Liver (tissue), 9 donors: ENCODE data around the gene HDAC8. TPM values are rescaled to one million over a fixed set of nuclear protein-coding genes. Genes with fewer than 3 reads are reported as not detected.

Source experiments
- DNase-seq: peaks from one replicate; pipeline ENCODE4 v3.0.0-alpha.2; 2017; ENCODE audit warnings: low spot score
- H3K27ac ChIP-seq, 2 donors: one replicate each; pipeline ENCODE4 v1.7.0; 2013; ENCODE audit warnings: inconsistent platforms in 2 of 2, low read length in 2 of 2, control low read depth in 1 of 2, low read depth in 1 of 2, mild to moderate bottlenecking in 1 of 2
- H3K27me3 ChIP-seq, 4 donors: one replicate each; pipeline versions ENCODE4 v1.6.1 to v1.7.0; 2013; ENCODE audit warnings: low read length in 3 of 4, inconsistent platforms in 1 of 4, mild to moderate bottlenecking in 1 of 4, moderate library complexity in 1 of 4; ENCODE audit not compliant: control insufficient read depth in 4 of 4, insufficient read depth in 4 of 4
- H3K36me3 ChIP-seq, 4 donors: one replicate each; pipeline versions ENCODE4 v1.6.1 to v1.7.0; 2013; ENCODE audit warnings: low read length in 3 of 4, mild to moderate bottlenecking in 3 of 4, low read depth in 1 of 4, moderate library complexity in 1 of 4; ENCODE audit not compliant: control insufficient read depth in 4 of 4, insufficient read depth in 3 of 4
- H3K4me1 ChIP-seq, 4 donors: one replicate each; pipeline versions ENCODE4 v1.6.1 to v1.7.0; 2013; ENCODE audit warnings: low read length in 3 of 4, mild to moderate bottlenecking in 3 of 4, moderate library complexity in 1 of 4; ENCODE audit not compliant: control insufficient read depth in 4 of 4, insufficient read depth in 4 of 4
- H3K4me3 ChIP-seq, 3 donors: one replicate each; pipeline versions ENCODE4 v1.6.1 to v1.7.0; 2013; ENCODE audit warnings: low read length in 3 of 3, control low read depth in 1 of 3, low read depth in 1 of 3, mild to moderate bottlenecking in 1 of 3
- H3K9ac ChIP-seq, 2 donors: one replicate each; pipeline ENCODE4 v1.7.0; 2013; ENCODE audit warnings: low read length in 2 of 2, mild to moderate bottlenecking in 2 of 2, moderate library complexity in 2 of 2, control low read depth in 1 of 2, low read depth in 1 of 2
- H3K9me3 ChIP-seq, 4 donors: one replicate each; pipeline versions ENCODE4 v1.6.1 to v1.7.0; 2013; ENCODE audit warnings: low read length in 3 of 4; ENCODE audit not compliant: control insufficient read depth in 4 of 4
- FOXA1 ChIP-seq: IDR thresholded peaks from 2 replicates; pipeline ENCODE4 v1.6.1; 2016; ENCODE audit warnings: antibody characterized with exemption
- FOXA2 ChIP-seq: IDR thresholded peaks from 2 replicates; pipeline ENCODE4 v1.6.1; 2016; ENCODE audit warnings: antibody characterized with exemption
- GABPA ChIP-seq, 2 donors: IDR thresholded peaks in 1 of 2; conservative IDR thresholded peaks in 1 of 2; 2 replicates each; pipeline ENCODE4 v1.6.1; 2016; ENCODE audit warnings: antibody characterized with exemption in 2 of 2, mild to moderate bottlenecking in 1 of 2, moderate library complexity in 1 of 2
- HNF4A ChIP-seq, 2 donors: conservative IDR thresholded peaks; 2 replicates each; pipeline ENCODE4 v1.6.1; 2016; ENCODE audit warnings: antibody characterized with exemption in 2 of 2, mild to moderate bottlenecking in 2 of 2
- HNF4G ChIP-seq: IDR thresholded peaks from 2 replicates; pipeline ENCODE4 v1.6.1; 2016; ENCODE audit warnings: antibody characterized with exemption
- JUND ChIP-seq, 2 donors: IDR thresholded peaks; 2 replicates each; pipeline ENCODE4 v1.6.1; 2016; ENCODE audit warnings: antibody characterized with exemption in 2 of 2
- MAX ChIP-seq: IDR thresholded peaks from 2 replicates; pipeline ENCODE4 v1.6.1; 2016; ENCODE audit warnings: antibody characterized with exemption
- RAD21 ChIP-seq, 2 donors: IDR thresholded peaks; 2 replicates each; pipeline ENCODE4 v1.6.1; 2016; ENCODE audit warnings: antibody characterized with exemption in 2 of 2, mild to moderate bottlenecking in 2 of 2
- RXRA ChIP-seq, 2 donors: IDR thresholded peaks; 2 replicates each; pipeline ENCODE4 v1.6.1; 2017 to 2018; ENCODE audit warnings: antibody characterized with exemption in 2 of 2, mild to moderate bottlenecking in 1 of 2
- SP1 ChIP-seq: IDR thresholded peaks from 2 replicates; pipeline ENCODE4 v1.6.1; 2018; ENCODE audit warnings: antibody characterized with exemption, mild to moderate bottlenecking
- TAF1 ChIP-seq: conservative IDR thresholded peaks from 2 replicates; pipeline ENCODE4 v1.6.1; 2016; ENCODE audit warnings: antibody characterized with exemption, mild to moderate bottlenecking
- YY1 ChIP-seq: IDR thresholded peaks from 2 replicates; pipeline ENCODE4 v1.6.1; 2016; ENCODE audit warnings: antibody characterized with exemption, mild to moderate bottlenecking
- WGBS: extraction: QIAGEN DNeasy Blood & Tissue Kit; methylation state at CpG from one replicate; pipeline ENCODE4 v1.1.7; 2013; 5-methylcytosine and 5-hydroxymethylcytosine counted together
- polyA plus RNA-seq, 2 donors: library from polyadenylated mRNA; stranded (reverse) in 1 of 2; unstranded in 1 of 2; fragments of 200-250 nt in 1 of 2; fragments of >200 nt in 1 of 2; fragmentation: Nextera tagmentation in 1 of 2; extraction: Ambion mirVana in 1 of 2; gene quantifications; one replicate each; pipeline versions ENCODE4 v1.2.1 to v1.2.3, GENCODE V29; 2013 to 2015
- total RNA-seq, 2 donors: library from RNA; depleted of rRNA; stranded (reverse); fragments of >200 nt; gene quantifications; one replicate each; pipeline ENCODE4 v1.2.3, GENCODE V29; 2014
- TF ChIP-seq, protein P1 (sequence below): IDR thresholded peaks from 2 replicates; pipeline ENCODE4 v1.6.1; 2016; ENCODE audit warnings: antibody characterized with exemption
- TF ChIP-seq, protein P2 (sequence below): fragments of 150-350 bp; IDR thresholded peaks from 2 replicates; pipeline ENCODE4 v1.5.1; 2017; ENCODE audit warnings: improper control_type of control experiment, low read depth, low read length; ENCODE audit not compliant: missing input control
- TF ChIP-seq, protein P3 (sequence below): IDR thresholded peaks from 2 replicates; pipeline ENCODE4 v1.6.1; 2016; ENCODE audit warnings: antibody characterized with exemption, mild to moderate bottlenecking
- donor health status: healthy.
- donor health status: healthy.
- donor health status: healthy.
- donor health status: healthy.
- donor health status: healthy.

HDAC8 gene
- total and polyA plus RNA-seq, 4 donors: 11.1 to 30.4 (median 14.0) TPM

GRCh38 chrX:72394518-72395170, 178.0 kb downstream of the HDAC8 start:
- Histone ChIP-seq H3K9ac (no peak overlapping the region), H3K27ac (no peak overlapping the region), H3K27me3 (peaks cover 0 to 2% (median 0%) of the 10 kb centered on the region in 4 donors), H3K4me3 (no peak overlapping the region), H3K4me1 (no peaks in the 10 kb centered on the region), H3K9me3 (no peaks in the 10 kb centered on the region), H3K36me3 (no peaks in the 10 kb centered on the region)
- TF ChIP-seq JUND (IDR thresholded peaks at IDR 0.05): no peak
- TF ChIP-seq HNF4G: no peak
- no peak for TF ChIP-seq HNF4A (conservative IDR thresholded peaks at IDR 0.05)
- TF ChIP-seq RAD21 (IDR thresholded peaks at IDR 0.05): no peak
- no peak for TF ChIP-seq GABPA (IDR thresholded peaks at IDR 0.05 in 1 of 2, conservative IDR thresholded peaks at IDR 0.05 in 1 of 2)
- TF ChIP-seq YY1: no peak
- no peak for TF ChIP-seq MAX
- TF ChIP-seq RXRA (IDR thresholded peaks at IDR 0.05): no peak
- no peak for TF ChIP-seq FOXA2
- TF ChIP-seq, protein P1, sequence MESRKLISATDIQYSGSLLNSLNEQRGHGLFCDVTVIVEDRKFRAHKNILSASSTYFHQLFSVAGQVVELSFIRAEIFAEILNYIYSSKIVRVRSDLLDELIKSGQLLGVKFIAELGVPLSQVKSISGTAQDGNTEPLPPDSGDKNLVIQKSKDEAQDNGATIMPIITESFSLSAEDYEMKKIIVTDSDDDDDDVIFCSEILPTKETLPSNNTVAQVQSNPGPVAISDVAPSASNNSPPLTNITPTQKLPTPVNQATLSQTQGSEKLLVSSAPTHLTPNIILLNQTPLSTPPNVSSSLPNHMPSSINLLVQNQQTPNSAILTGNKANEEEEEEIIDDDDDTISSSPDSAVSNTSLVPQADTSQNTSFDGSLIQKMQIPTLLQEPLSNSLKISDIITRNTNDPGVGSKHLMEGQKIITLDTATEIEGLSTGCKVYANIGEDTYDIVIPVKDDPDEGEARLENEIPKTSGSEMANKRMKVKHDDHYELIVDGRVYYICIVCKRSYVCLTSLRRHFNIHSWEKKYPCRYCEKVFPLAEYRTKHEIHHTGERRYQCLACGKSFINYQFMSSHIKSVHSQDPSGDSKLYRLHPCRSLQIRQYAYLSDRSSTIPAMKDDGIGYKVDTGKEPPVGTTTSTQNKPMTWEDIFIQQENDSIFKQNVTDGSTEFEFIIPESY: no peak
- no peak for TF ChIP-seq FOXA1
- TF ChIP-seq, protein P2, sequence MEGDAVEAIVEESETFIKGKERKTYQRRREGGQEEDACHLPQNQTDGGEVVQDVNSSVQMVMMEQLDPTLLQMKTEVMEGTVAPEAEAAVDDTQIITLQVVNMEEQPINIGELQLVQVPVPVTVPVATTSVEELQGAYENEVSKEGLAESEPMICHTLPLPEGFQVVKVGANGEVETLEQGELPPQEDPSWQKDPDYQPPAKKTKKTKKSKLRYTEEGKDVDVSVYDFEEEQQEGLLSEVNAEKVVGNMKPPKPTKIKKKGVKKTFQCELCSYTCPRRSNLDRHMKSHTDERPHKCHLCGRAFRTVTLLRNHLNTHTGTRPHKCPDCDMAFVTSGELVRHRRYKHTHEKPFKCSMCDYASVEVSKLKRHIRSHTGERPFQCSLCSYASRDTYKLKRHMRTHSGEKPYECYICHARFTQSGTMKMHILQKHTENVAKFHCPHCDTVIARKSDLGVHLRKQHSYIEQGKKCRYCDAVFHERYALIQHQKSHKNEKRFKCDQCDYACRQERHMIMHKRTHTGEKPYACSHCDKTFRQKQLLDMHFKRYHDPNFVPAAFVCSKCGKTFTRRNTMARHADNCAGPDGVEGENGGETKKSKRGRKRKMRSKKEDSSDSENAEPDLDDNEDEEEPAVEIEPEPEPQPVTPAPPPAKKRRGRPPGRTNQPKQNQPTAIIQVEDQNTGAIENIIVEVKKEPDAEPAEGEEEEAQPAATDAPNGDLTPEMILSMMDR: no peak
- no peak for TF ChIP-seq TAF1
- no peak for DNase-seq
- 74% methylated on average over 8 of the region's 8 CpGs for WGBS

DNA sequence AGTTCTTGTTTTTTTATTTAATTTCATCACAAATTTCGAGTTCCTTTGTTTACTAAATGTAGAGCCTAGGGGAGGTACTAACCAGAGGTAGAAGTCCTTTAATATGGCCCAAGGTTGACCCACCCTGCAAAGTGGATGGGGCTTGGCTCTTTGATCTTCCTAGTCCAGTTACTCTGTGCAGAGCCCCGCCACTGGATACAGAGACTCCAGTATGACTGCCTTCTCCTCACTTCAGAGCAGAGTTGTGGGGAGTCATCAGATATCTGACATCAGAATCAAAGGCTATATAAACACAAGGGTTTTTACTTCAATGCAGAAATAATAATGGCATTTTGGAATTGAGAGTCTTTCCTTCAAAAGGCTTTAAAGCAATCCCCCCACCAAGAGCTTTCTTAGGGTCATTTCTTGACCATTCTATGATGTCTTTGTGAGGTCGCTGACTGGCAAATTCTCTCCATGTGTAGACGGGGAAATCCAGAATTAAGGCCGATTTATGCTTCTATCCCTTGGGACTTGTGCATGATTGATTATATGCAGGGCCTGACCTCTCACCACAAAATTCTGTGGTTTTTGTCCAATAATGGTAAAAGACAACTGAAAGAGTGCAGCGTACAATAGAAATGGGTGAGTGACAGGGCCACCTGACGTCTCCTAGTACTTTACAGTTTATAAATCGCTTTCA, 178.7 kb downstream of the HDAC8 start:
- no peaks in the 10 kb centered on the region for H3K4me1 ChIP-seq
- no peak overlapping the region for H3K27ac ChIP-seq
- H3K9ac ChIP-seq: no peak overlapping the region
- H3K27me3 ChIP-seq: peaks cover 0 to 2% (median 0%) of the 10 kb centered on the region in 4 donors
- TF ChIP-seq JUND (IDR thresholded peaks at IDR 0.05) (no peak), TAF1 (no peak), FOXA1 (no peak), SP1 (no peak), GABPA (IDR thresholded peaks at IDR 0.05 in 1 of 2, conservative IDR thresholded peaks at IDR 0.05 in 1 of 2) (no peak), HNF4A (conservative IDR thresholded peaks at IDR 0.05) (no peak), RXRA (IDR thresholded peaks at IDR 0.05) (no peak), FOXA2 (no peak), MAX (no peak)
- TF ChIP-seq, protein P2: no peak
- TF ChIP-seq, protein P1: no peak
- TF ChIP-seq, protein P3, sequence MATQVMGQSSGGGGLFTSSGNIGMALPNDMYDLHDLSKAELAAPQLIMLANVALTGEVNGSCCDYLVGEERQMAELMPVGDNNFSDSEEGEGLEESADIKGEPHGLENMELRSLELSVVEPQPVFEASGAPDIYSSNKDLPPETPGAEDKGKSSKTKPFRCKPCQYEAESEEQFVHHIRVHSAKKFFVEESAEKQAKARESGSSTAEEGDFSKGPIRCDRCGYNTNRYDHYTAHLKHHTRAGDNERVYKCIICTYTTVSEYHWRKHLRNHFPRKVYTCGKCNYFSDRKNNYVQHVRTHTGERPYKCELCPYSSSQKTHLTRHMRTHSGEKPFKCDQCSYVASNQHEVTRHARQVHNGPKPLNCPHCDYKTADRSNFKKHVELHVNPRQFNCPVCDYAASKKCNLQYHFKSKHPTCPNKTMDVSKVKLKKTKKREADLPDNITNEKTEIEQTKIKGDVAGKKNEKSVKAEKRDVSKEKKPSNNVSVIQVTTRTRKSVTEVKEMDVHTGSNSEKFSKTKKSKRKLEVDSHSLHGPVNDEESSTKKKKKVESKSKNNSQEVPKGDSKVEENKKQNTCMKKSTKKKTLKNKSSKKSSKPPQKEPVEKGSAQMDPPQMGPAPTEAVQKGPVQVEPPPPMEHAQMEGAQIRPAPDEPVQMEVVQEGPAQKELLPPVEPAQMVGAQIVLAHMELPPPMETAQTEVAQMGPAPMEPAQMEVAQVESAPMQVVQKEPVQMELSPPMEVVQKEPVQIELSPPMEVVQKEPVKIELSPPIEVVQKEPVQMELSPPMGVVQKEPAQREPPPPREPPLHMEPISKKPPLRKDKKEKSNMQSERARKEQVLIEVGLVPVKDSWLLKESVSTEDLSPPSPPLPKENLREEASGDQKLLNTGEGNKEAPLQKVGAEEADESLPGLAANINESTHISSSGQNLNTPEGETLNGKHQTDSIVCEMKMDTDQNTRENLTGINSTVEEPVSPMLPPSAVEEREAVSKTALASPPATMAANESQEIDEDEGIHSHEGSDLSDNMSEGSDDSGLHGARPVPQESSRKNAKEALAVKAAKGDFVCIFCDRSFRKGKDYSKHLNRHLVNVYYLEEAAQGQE: no peak
- no peak overlapping the region for H3K4me3 ChIP-seq
- DNase-seq: no peak
- no peaks in the 10 kb centered on the region for H3K36me3 ChIP-seq
- 88% methylated on average over 8 of the region's 8 CpGs for WGBS
- no peaks in the 10 kb centered on the region for H3K9me3 ChIP-seq
